HG03460 (cell line): ENCODE measurements around the gene SEMA7A.

ENCODE experiments used
- ATAC-seq: cut with Tn5 transposase; IDR thresholded peaks from one replicate; pipeline ENCODE4 v1.9.1; 2021; ENCODE audit not compliant: unreplicated experiment

SEMA7A gene

GRCh38 chr15:74419432-74419831, 14.3 kb downstream of the SEMA7A start:
- no peak for ATAC-seq

- ATAC-seq = no peak
Measured at GRCh38 chr15:74418575-74419338, 15.0 kb downstream of the SEMA7A start.

GRCh38 chr15:74417670-74418069, 16.1 kb downstream of the SEMA7A start:
- ATAC-seq = no peak

GRCh38 chr15:74417225-74417624, 16.5 kb downstream of the SEMA7A start:
- no peak for ATAC-seq

- no peak for ATAC-seq
Measured at GRCh38 chr15:74415966-74416916, 17.5 kb downstream of the SEMA7A start.

GRCh38 chr15:74414603-74415338, 19.0 kb downstream of the SEMA7A start:
- no peak for ATAC-seq

GRCh38 chr15:74414081-74414580, 19.6 kb downstream of the SEMA7A start:
- ATAC-seq = no peak

- ATAC-seq = no peak
Measured at GRCh38 chr15:74413350-74414080, 20.2 kb downstream of the SEMA7A start.

GRCh38 chr15:74412159-74412558, 21.6 kb downstream of the SEMA7A start:
- no peak for ATAC-seq

GRCh38 chr15:74411686-74412085, 22.1 kb downstream of the SEMA7A start:
- no peak for ATAC-seq

GRCh38 chr15:74410502-74410901, 23.3 kb downstream of the SEMA7A start:
- ATAC-seq = no peak

- ATAC-seq = no peak
Measured at GRCh38 chr15:74409225-74409624, 24.5 kb downstream of the SEMA7A start.

GRCh38 chr15:74408815-74409214, 24.9 kb downstream of the SEMA7A start:
- no peak for ATAC-seq

- no peak for ATAC-seq
Measured at GRCh38 chr15:74408385-74408784, 25.4 kb downstream of the SEMA7A start.

GRCh38 chr15:74406992-74407705, 26.6 kb downstream of the SEMA7A start:
- no peak for ATAC-seq

- no peak for ATAC-seq
Measured at GRCh38 chr15:74406517-74406916, 27.2 kb downstream of the SEMA7A start.

- no peak for ATAC-seq
Measured at GRCh38 chr15:74405823-74406222, 27.9 kb downstream of the SEMA7A start.

GRCh38 chr15:74403991-74404563, 29.7 kb downstream of the SEMA7A start:
- peak; percentile 25 for ATAC-seq

GRCh38 chr15:74403588-74403919, 30.2 kb downstream of the SEMA7A start:
- no peak for ATAC-seq
